CD14-positive monocyte (primary cell): ENCODE results near the gene RAN. TPM values are rescaled to one million over a fixed set of nuclear protein-coding genes. Genes with fewer than 3 reads are reported as not detected.

Experiments used
- DNase-seq, 3 donors: peaks; one replicate each; pipeline ENCODE4 v3.0.0-alpha.2; 2011 to 2022
- H2AFZ ChIP-seq: 2 replicates; pipeline ENCODE4 v1.6.0; 2012; ENCODE audit warnings: mild to moderate bottlenecking, low read depth, low read length, inconsistent platforms; ENCODE audit not compliant: insufficient read depth, poor library complexity, severe bottlenecking
- H3K27ac ChIP-seq, 2 donors: 1 replicate in 1 of 2; 2 replicates in 1 of 2; pipeline ENCODE4 v1.5.1; 2012 to 2013; ENCODE audit warnings: low read length in 2 of 2, control low read depth in 1 of 2, inconsistent platforms in 1 of 2, low read depth in 1 of 2, mild to moderate bottlenecking in 1 of 2
- H3K27me3 ChIP-seq, 2 donors: one replicate each; pipeline versions ENCODE4 v1.6.0 to v1.6.1; 2011 to 2013; ENCODE audit warnings: low read length in 2 of 2; ENCODE audit not compliant: control insufficient read depth in 2 of 2, insufficient read depth in 2 of 2
- H3K36me3 ChIP-seq, 2 donors: replicated peaks in 1 of 2; 1 replicate in 1 of 2; 2 replicates in 1 of 2; pipeline versions ENCODE4 v1.5.1 to v1.6.1; 2012 to 2013; ENCODE audit warnings: low read length in 2 of 2, control low read depth in 1 of 2, inconsistent platforms in 1 of 2, mild to moderate bottlenecking in 1 of 2; ENCODE audit not compliant: insufficient read depth in 2 of 2, control insufficient read depth in 1 of 2
- H3K4me1 ChIP-seq, 2 donors: 1 replicate in 1 of 2; 2 replicates in 1 of 2; pipeline versions ENCODE4 v1.5.1 to v1.6.1; 2012 to 2013; ENCODE audit warnings: low read length in 2 of 2, control low read depth in 1 of 2, inconsistent platforms in 1 of 2, mild to moderate bottlenecking in 1 of 2, moderate library complexity in 1 of 2; ENCODE audit not compliant: insufficient read depth in 2 of 2, control insufficient read depth in 1 of 2
- H3K4me2 ChIP-seq: replicated peaks from 2 replicates; pipeline ENCODE3; 2012; ENCODE audit warnings: low read length, moderate library complexity, mild to moderate bottlenecking; ENCODE audit not compliant: poor library complexity, severe bottlenecking; ENCODE audit errors: extremely low read depth
- H3K4me3 ChIP-seq, 3 experiments: fragments of 200-600 bp in 1 of 3; sonication (generic) in 1 of 3; replicated peaks in 1 of 3; 1 replicate in 2 of 3; 2 replicates in 1 of 3; pipeline ENCODE4 v1.5.1; 2011 to 2013; ENCODE audit warnings: low read length in 3 of 3, mild to moderate bottlenecking in 3 of 3, control low read depth in 2 of 3, low read depth in 2 of 3, inconsistent platforms in 1 of 3, moderate library complexity in 1 of 3
- H3K79me2 ChIP-seq: 2 replicates; pipeline ENCODE4 v1.6.0; 2012; ENCODE audit warnings: mild to moderate bottlenecking, control low read depth, inconsistent platforms, low read length, moderate library complexity; ENCODE audit not compliant: insufficient read depth
- H3K9ac ChIP-seq: 2 replicates; pipeline ENCODE4 v1.6.0; 2017; ENCODE audit warnings: low read length, mild to moderate bottlenecking; ENCODE audit not compliant: insufficient read depth, poor library complexity, severe bottlenecking
- H3K9me3 ChIP-seq, 2 donors: replicated peaks in 1 of 2; 1 replicate in 1 of 2; 2 replicates in 1 of 2; pipeline versions ENCODE4 v1.5.1 to v1.6.1; 2012 to 2013; ENCODE audit warnings: low read length in 2 of 2, control low read depth in 1 of 2; ENCODE audit not compliant: control insufficient read depth in 1 of 2, insufficient read depth in 1 of 2
- H4K20me1 ChIP-seq: 2 replicates; pipeline ENCODE4 v1.6.0; 2012; ENCODE audit warnings: mild to moderate bottlenecking, low read length, control low read depth, moderate library complexity; ENCODE audit not compliant: insufficient read depth
- H3K27ac Mint-ChIP-seq, 7 donors: one replicate each; pipeline ENCODE4 v1.8.0; 2020; ENCODE audit warnings: mild to moderate bottlenecking in 7 of 7, mixed read lengths in 7 of 7, moderate library complexity in 6 of 7, inconsistent platforms in 2 of 7
- H3K27me3 Mint-ChIP-seq, 3 donors: one replicate each; pipeline ENCODE4 v1.8.0; 2021 to 2022; ENCODE audit warnings: low read depth in 3 of 3, mild to moderate bottlenecking in 3 of 3, mixed read lengths in 3 of 3, moderate library complexity in 3 of 3, inconsistent platforms in 1 of 3
- H3K36me3 Mint-ChIP-seq, 2 donors: one replicate each; pipeline ENCODE4 v1.8.0; 2020; ENCODE audit warnings: mixed read lengths in 2 of 2, inconsistent platforms in 1 of 2, mild to moderate bottlenecking in 1 of 2
- H3K4me1 Mint-ChIP-seq: one replicate; pipeline ENCODE4 v1.8.0; 2020; ENCODE audit warnings: mild to moderate bottlenecking, mixed read lengths
- H3K4me3 Mint-ChIP-seq, 2 donors: one replicate each; pipeline ENCODE4 v1.8.0; 2020; ENCODE audit warnings: mild to moderate bottlenecking in 2 of 2, mixed read lengths in 2 of 2, moderate library complexity in 1 of 2
- H3K9me3 Mint-ChIP-seq, 7 donors: one replicate each; pipeline ENCODE4 v1.8.0; 2020 to 2022; ENCODE audit warnings: mixed read lengths in 7 of 7, mild to moderate bottlenecking in 6 of 7, moderate library complexity in 6 of 7, inconsistent platforms in 2 of 7
- CTCF ChIP-seq: fragments of 200-600 bp; IDR thresholded peaks from one replicate; pipeline ENCODE4 v1.8.0; 2022; ENCODE audit warnings: antibody characterized with exemption, mild to moderate bottlenecking
- WGBS: methylation state at CpG from one replicate; pipeline ENCODE4 v1.1.5; 2013; ENCODE audit warnings: missing lambda C conversion rate; ENCODE audit not compliant: insufficient coverage; 5-methylcytosine and 5-hydroxymethylcytosine counted together
- intact Hi-C, 2 donors: fragments of 100-400 bp; cut with micrococcal nuclease; formaldehyde crosslinking; loops; one replicate each; pipeline versions ENCODE4 v1.15.0 to v1.15.1; 2023
- polyA plus RNA-seq, 3 donors: library from polyadenylated mRNA; depleted of rRNA in 1 of 3; unstranded in 2 of 3; stranded (reverse) in 1 of 3; fragments of 300-500 nt in 2 of 3; fragments of >200 nt in 1 of 3; fragmentation: Illumina TruSeq in 2 of 3; gene quantifications; 1 replicate in 2 of 3; 2 replicates in 1 of 3; pipeline ENCODE4 v1.2.3, GENCODE V29; 2012 to 2021

RAN gene
- polyA plus RNA-seq, 3 donors, result 197 to 443 (median 366) TPM

- DNase-seq, result no peak
- Histone ChIP-seq H3K27ac (no peak overlapping the region), H3K4me2 (no peak overlapping the region), H3K36me3 (no peaks in the 10 kb centered on the region), H3K4me1 (no peaks in the 10 kb centered on the region), H3K9me3 (peaks cover 13 to 22% of the 10 kb centered on the region in 2 donors), H3K79me2 (no peaks in the 10 kb centered on the region), H4K20me1 (no peaks in the 10 kb centered on the region), H3K27me3 (peaks cover 0 to 7% of the 10 kb centered on the region in 2 donors), H3K9ac (no peak overlapping the region), H3K4me3 (no peak overlapping the region), H2AFZ (no peak overlapping the region)
- Mint-ChIP-seq H3K4me1 (no peaks in the 10 kb centered on the region), H3K9me3 (peaks cover 11 to 25% (median 17%) of the 10 kb centered on the region in 7 donors), H3K27me3 (peaks cover 6 to 16% (median 12%) of the 10 kb centered on the region in 3 donors), H3K27ac (no peak overlapping the region), H3K4me3 (no peak overlapping the region), H3K36me3 (no peaks in the 10 kb centered on the region)
- TF ChIP-seq CTCF, result no peak
- WGBS, result 80% methylated on average over 1 of the region's 6 CpGs
- intact Hi-C loops, result no loop called here
These were observed 12.7 kb upstream of the RAN start for GRCh38 chr12:130859161-130859560.

- Mint-ChIP-seq H3K9me3 (peaks cover 11 to 25% (median 17%) of the 10 kb centered on the region in 7 donors), H3K27me3 (peaks cover 3 to 8% (median 6%) of the 10 kb centered on the region in 3 donors), H3K4me3 (no peak overlapping the region), H3K4me1 (no peaks in the 10 kb centered on the region), H3K36me3 (no peaks in the 10 kb centered on the region), H3K27ac (no peak overlapping the region)
- no peak for DNase-seq
- Histone ChIP-seq H2AFZ (no peak overlapping the region), H3K4me3 (no peak overlapping the region), H3K9ac (no peak overlapping the region), H4K20me1 (no peaks in the 10 kb centered on the region), H3K79me2 (no peaks in the 10 kb centered on the region), H3K4me1 (no peaks in the 10 kb centered on the region), H3K27me3 (peaks cover 0 to 5% of the 10 kb centered on the region in 2 donors), H3K27ac (no peak overlapping the region), H3K4me2 (no peak overlapping the region), H3K36me3 (no peaks in the 10 kb centered on the region), H3K9me3 (peaks cover 13 to 22% of the 10 kb centered on the region in 2 donors)
- 98% methylated on average over 6 of the region's 9 CpGs for WGBS
- intact Hi-C loops, result no loop called here
- TF ChIP-seq CTCF, result no peak
These were observed 11.6 kb upstream of the RAN start for GRCh38 chr12:130860311-130860710.
